SU-DHL-6 (cell line): ENCODE data around the gene EEF1E1.

Experiments used
- EZH2phosphoT487 ChIP-seq: fragments of 200-600 bp; sonication (generic), shearing (Covaris generic); conservative IDR thresholded peaks from 2 replicates; pipeline ENCODE4 v1.6.1; 2018; ENCODE audit warnings: mild to moderate bottlenecking, antibody characterized with exemption, low read length, moderate library complexity, mixed read lengths
- TF ChIP-seq, protein P1 (sequence below): fragments of 200-600 bp; sonication (generic); IDR thresholded peaks from one replicate; pipeline ENCODE4 v1.5.1; 2017; ENCODE audit warnings: antibody characterized with exemption, mild to moderate bottlenecking, low read length, moderate library complexity; ENCODE audit not compliant: insufficient read depth, poor library complexity, severe bottlenecking

DNA sequence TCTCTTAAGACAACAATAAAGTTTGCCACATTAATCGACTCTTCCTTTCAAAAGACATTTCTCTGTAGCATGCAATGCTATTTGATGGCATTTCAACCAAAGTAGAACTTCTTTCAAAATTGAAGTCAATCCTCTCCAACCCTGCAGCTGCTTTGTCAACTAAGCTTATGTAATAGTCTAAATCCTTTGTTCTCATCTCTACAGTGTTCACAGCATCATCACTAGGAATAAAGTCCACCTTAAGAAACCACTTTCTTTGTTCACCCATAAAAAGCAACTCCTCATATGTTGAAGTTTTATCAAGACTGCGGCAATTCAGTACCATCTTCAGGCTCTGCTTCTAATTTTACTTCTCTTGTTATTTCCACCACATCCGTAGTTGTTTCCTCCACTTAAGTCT lies 26.6 kb downstream of the EEF1E1 start:
- TF ChIP-seq, protein P1, sequence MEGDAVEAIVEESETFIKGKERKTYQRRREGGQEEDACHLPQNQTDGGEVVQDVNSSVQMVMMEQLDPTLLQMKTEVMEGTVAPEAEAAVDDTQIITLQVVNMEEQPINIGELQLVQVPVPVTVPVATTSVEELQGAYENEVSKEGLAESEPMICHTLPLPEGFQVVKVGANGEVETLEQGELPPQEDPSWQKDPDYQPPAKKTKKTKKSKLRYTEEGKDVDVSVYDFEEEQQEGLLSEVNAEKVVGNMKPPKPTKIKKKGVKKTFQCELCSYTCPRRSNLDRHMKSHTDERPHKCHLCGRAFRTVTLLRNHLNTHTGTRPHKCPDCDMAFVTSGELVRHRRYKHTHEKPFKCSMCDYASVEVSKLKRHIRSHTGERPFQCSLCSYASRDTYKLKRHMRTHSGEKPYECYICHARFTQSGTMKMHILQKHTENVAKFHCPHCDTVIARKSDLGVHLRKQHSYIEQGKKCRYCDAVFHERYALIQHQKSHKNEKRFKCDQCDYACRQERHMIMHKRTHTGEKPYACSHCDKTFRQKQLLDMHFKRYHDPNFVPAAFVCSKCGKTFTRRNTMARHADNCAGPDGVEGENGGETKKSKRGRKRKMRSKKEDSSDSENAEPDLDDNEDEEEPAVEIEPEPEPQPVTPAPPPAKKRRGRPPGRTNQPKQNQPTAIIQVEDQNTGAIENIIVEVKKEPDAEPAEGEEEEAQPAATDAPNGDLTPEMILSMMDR, result no peak
- no peak for TF ChIP-seq EZH2phosphoT487
